GM19438 (cell line): ENCODE data around the gene CCDC116.

Experiments
- ATAC-seq: cut with Tn5 transposase; IDR thresholded peaks from one replicate; pipeline ENCODE4 v1.9.1; 2021; ENCODE audit warnings: low read depth; ENCODE audit not compliant: unreplicated experiment

The CCDC116 gene

GRCh38 chr22:21650280-21650679, 17.7 kb downstream of the CCDC116 start:
- no peak for ATAC-seq

GRCh38 chr22:21650823-21651520, 18.4 kb downstream of the CCDC116 start:
- ATAC-seq = no peak

- ATAC-seq = peak; percentile 16
These were observed 19.0 kb downstream of the CCDC116 start for GRCh38 chr22:21651521-21652009.

GRCh38 chr22:21652010-21652546, 19.5 kb downstream of the CCDC116 start:
- ATAC-seq = peak; percentile 83

GRCh38 chr22:21652547-21653545, 20.3 kb downstream of the CCDC116 start:
- no peak for ATAC-seq

GRCh38 chr22:21657020-21657359, 24.4 kb downstream of the CCDC116 start:
- ATAC-seq = no peak

GRCh38 chr22:21657360-21658032, 24.9 kb downstream of the CCDC116 start:
- no peak for ATAC-seq

- no peak for ATAC-seq
These were observed 27.4 kb downstream of the CCDC116 start for GRCh38 chr22:21659864-21660525.

- ATAC-seq = no peak
These were observed 28.3 kb downstream of the CCDC116 start for GRCh38 chr22:21660904-21661303.

- no peak for ATAC-seq
These were observed 29.4 kb downstream of the CCDC116 start for GRCh38 chr22:21661991-21662390.

- no peak for ATAC-seq
These were observed 31.2 kb downstream of the CCDC116 start for GRCh38 chr22:21663738-21664137.

- no peak for ATAC-seq
These were observed 32.7 kb downstream of the CCDC116 start for GRCh38 chr22:21665047-21665851.

- ATAC-seq = no peak
These were observed 34.2 kb downstream of the CCDC116 start for GRCh38 chr22:21666786-21667185.

- ATAC-seq = no peak
These were observed 36.5 kb downstream of the CCDC116 start for GRCh38 chr22:21669026-21669425.

- ATAC-seq = no peak
These were observed 39.6 kb downstream of the CCDC116 start for GRCh38 chr22:21672107-21672629.

- ATAC-seq = no peak
These were observed 41.2 kb downstream of the CCDC116 start for GRCh38 chr22:21673534-21674321.

GRCh38 chr22:21674638-21675245, 42.2 kb downstream of the CCDC116 start:
- no peak for ATAC-seq
